ENCODE results near the gene SLC4A1. TPM values are rescaled to one million over a fixed set of nuclear protein-coding genes. Genes with fewer than 3 reads are reported as not detected.
"Not testable (repeated sequence)": the region's sequence is repeated elsewhere in the genome, so short reads cannot be mapped to it uniquely, and the experiment has no call there.

SLC4A1 gene
- total RNA-seq, 4 donors from 2014 or later: 0.08 to 0.54 (median 0.45) TPM; not detected in 1

DNA sequence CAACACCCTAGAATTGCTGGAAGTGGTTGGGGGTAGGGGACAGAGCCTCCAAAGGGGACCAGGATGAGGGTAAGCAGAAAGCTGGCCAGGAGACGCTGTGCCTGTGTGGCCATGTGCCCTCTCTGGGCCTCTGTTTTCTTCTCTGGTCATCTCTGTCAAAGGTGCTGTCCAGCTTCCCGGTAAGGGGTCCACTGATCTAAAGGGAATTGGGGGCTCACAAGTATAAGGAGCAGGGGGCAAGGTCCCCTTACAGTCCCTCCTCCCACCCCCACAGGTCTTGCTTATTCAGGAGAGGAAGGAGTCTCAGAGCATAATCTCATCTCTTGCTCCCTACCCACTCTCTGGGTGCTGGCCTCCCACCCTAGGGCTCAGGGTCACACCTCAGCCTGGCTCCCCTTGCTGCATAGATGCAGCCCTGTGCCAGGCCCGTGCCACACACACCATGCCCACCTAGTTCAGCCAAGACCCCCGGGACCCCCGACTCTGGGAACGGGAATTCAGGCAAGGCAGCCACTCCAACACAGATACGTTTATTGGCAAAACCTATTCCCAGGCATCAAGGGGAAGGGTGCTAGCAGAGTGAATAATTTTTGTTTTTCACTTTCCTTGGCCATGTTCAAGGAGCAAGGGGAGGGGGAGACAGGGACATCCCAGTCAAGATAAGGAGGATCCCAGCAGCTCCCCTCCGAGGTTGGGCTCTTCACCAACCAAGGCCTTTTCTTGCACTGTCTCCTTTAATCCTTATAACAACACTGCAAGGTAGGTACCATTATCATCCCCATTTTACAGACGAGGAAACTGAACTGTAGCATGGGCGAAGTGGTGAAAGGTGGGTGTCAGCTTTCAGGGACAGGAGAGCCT is 19.8 kb downstream of the SLC4A1 start:
- no peak overlapping the region for H3K27ac ChIP-seq
- no peaks in the 10 kb centered on the region for H3K9me3 ChIP-seq
- H3K27me3 ChIP-seq: no peaks in the 10 kb centered on the region
- TF ChIP-seq POLR2AphosphoS5 (IDR thresholded peaks at IDR 0.05): no peak
- TF ChIP-seq, protein P1, sequence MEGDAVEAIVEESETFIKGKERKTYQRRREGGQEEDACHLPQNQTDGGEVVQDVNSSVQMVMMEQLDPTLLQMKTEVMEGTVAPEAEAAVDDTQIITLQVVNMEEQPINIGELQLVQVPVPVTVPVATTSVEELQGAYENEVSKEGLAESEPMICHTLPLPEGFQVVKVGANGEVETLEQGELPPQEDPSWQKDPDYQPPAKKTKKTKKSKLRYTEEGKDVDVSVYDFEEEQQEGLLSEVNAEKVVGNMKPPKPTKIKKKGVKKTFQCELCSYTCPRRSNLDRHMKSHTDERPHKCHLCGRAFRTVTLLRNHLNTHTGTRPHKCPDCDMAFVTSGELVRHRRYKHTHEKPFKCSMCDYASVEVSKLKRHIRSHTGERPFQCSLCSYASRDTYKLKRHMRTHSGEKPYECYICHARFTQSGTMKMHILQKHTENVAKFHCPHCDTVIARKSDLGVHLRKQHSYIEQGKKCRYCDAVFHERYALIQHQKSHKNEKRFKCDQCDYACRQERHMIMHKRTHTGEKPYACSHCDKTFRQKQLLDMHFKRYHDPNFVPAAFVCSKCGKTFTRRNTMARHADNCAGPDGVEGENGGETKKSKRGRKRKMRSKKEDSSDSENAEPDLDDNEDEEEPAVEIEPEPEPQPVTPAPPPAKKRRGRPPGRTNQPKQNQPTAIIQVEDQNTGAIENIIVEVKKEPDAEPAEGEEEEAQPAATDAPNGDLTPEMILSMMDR (IDR thresholded peaks at IDR 0.05): no peak
- TF ChIP-seq EP300 (IDR thresholded peaks at IDR 0.05): no peak
- TF ChIP-seq POLR2A (IDR thresholded peaks at IDR 0.05): no peak
- H3K4me3 ChIP-seq: no peak overlapping the region
- no peaks in the 10 kb centered on the region for H3K36me3 ChIP-seq
- peaks cover 0 to 17% (median 17%) of the 10 kb centered on the region in 3 donors for H3K4me1 ChIP-seq
- no peak for ATAC-seq
- WGBS, 2 donors (ENCODE audit: low coverage in 1 of 2): 80 to 90% methylated on average over 3 to 4 of the region's 10 CpGs

DNA sequence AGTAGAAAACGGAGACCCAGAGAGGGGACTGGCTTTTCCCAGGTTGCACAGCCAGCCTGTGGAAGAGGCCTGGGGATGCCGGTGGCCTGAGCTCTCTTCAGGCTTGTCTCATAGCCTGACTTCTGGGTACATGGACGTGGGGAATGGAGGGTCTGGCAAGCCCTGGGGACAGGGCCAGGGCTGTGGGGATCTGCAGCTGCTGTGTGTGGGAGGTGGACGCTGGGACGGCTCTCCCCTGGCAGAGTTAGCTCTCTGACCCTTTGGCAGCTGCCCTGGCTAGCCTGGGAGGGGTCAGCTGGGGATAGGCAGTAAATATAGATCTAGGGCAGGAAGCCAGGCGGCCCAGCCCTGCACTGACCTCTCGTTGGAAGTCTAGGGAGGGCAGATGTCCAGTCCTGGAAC is 20.5 kb downstream of the SLC4A1 start:
- TF ChIP-seq POLR2AphosphoS5 (IDR thresholded peaks at IDR 0.05): no peak
- no peak for TF ChIP-seq POLR2A (IDR thresholded peaks at IDR 0.05)
- no peak for TF ChIP-seq EP300 (IDR thresholded peaks at IDR 0.05)
- TF ChIP-seq, protein P1 (IDR thresholded peaks at IDR 0.05): no peak
- no peaks in the 10 kb centered on the region for H3K27me3 ChIP-seq
- H3K9me3 ChIP-seq: no peaks in the 10 kb centered on the region
- WGBS, 2 donors (ENCODE audit: low coverage in 1 of 2): 30 to 34% methylated on average over 2 to 7 of the region's 7 CpGs
- H3K36me3 ChIP-seq: no peaks in the 10 kb centered on the region
- H3K4me3 ChIP-seq: no peak overlapping the region
- H3K27ac ChIP-seq: no peak overlapping the region
- no peak for ATAC-seq
- peaks cover 0 to 17% (median 17%) of the 10 kb centered on the region in 3 donors for H3K4me1 ChIP-seq

DNA sequence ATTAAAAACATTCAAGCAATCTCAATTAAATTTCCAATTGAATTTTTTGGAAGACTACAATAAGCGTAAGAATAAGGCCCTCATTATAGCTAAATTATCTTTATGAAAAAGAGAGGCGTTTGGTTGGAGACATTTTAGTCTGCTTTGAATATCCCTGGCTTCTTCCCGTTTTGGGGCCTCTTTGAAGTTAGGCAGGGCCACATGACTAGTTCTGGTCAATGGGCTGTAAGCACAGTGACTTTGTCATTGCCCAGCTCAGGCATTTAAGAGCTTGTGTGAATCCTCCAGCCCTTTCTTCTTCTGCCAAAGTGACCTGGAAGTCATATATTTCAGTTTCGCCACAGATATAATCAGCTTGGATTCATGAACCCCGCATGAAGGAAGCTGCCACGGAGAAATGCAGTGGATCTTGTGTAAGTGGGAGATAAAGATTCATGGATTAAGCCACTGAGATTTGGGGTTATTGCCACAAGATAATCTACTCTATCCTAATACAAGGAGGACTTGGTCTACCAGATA is 26.8 kb downstream of the SLC4A1 start:
- H3K27me3 ChIP-seq: peaks cover 5% of the 10 kb centered on the region
- no peaks in the 10 kb centered on the region for H3K36me3 ChIP-seq
- 60 to 75% methylated on average over 3 to 6 of the region's 6 CpGs for WGBS, 2 donors (ENCODE audit: low coverage in 1 of 2)
- H3K9me3 ChIP-seq: no peaks in the 10 kb centered on the region
- H3K4me3 ChIP-seq: no peak overlapping the region
- H3K27ac ChIP-seq: no peak overlapping the region
- no peak for TF ChIP-seq EP300 (IDR thresholded peaks at IDR 0.05)
- TF ChIP-seq POLR2A (IDR thresholded peaks at IDR 0.05): no peak
- TF ChIP-seq, protein P1 (IDR thresholded peaks at IDR 0.05): no peak
- TF ChIP-seq POLR2AphosphoS5 (IDR thresholded peaks at IDR 0.05): no peak
- no peak for ATAC-seq
- H3K4me1 ChIP-seq: peaks cover 0 to 3% (median 0%) of the 10 kb centered on the region in 3 donors

DNA sequence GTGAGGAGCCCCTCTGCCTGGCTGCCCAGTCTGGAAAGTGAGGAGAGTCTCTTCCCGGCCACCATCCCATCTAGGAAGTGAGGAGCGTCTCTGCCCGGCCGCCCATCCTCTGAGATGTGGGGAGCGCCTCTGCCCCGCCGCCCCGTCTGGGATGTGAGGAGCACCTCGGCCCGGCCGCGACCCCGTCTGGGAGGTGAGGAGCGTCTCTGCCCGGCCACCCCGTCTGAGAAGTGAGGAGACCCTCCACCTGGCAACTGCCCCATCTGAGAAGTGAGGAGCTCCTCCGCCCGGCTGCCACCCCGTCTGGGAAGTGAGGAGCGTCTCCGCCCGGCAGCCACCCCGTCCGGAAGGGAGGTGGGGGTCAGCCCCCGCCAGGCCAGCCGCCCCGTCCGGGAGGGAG is 30.0 kb downstream of the SLC4A1 start:
- H3K27me3 ChIP-seq, H3K4me1 ChIP-seq, ATAC-seq, H3K36me3 ChIP-seq, H3K4me3 ChIP-seq, H3K9me3 ChIP-seq, H3K27ac ChIP-seq: not testable (repeated sequence)
- WGBS, 2 donors (ENCODE audit: low coverage in 1 of 2): no CpG with 5 or more reads among the region's 28 CpGs

DNA sequence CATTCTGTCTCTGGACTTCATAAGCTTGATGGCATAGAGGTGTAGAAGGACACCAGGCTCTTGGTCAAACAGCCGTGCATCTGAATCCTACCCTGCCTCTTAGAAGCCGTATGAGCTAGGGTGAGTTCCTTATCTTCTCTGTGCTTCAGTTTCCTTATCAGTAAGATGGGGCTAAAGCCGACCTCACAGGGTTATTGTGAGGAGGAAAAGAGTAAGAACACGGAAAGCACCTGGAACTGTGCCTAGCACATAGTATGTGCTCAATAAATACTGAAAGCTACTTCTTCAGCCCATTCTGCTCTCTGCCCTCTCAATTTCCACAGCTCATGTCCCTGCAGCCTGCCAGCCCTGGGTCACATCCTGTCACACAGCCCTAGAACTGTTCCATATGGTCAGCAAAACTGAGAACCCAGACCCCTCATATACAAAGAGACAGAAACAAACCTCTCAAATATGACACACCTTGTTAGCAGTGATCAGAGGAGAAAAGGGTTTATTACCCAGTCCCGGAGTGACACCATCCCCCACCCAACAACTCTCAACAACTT is 31.4 kb downstream of the SLC4A1 start:
- no peaks in the 10 kb centered on the region for H3K4me1 ChIP-seq
- H3K27me3 ChIP-seq: peaks cover 5% of the 10 kb centered on the region
- no peak overlapping the region for H3K4me3 ChIP-seq
- TF ChIP-seq, protein P1 (IDR thresholded peaks at IDR 0.05): no peak
- no peak for TF ChIP-seq POLR2A (IDR thresholded peaks at IDR 0.05)
- no peak for TF ChIP-seq POLR2AphosphoS5 (IDR thresholded peaks at IDR 0.05)
- TF ChIP-seq EP300 (IDR thresholded peaks at IDR 0.05): no peak
- WGBS, 2 donors (ENCODE audit: low coverage in 1 of 2): 59 to 79% methylated on average over 5 of the region's 5 CpGs
- ATAC-seq: no peak
- no peaks in the 10 kb centered on the region for H3K36me3 ChIP-seq
- H3K27ac ChIP-seq: no peak overlapping the region
- H3K9me3 ChIP-seq: no peaks in the 10 kb centered on the region
